ENCODE results near the gene LITAF.

GRCh38 chr16:11621920-11622651 lies 35.4 kb upstream of the LITAF start:
- no peak for TF ChIP-seq POLR2A (IDR thresholded peaks at IDR 0.05)
- TF ChIP-seq, protein P1, sequence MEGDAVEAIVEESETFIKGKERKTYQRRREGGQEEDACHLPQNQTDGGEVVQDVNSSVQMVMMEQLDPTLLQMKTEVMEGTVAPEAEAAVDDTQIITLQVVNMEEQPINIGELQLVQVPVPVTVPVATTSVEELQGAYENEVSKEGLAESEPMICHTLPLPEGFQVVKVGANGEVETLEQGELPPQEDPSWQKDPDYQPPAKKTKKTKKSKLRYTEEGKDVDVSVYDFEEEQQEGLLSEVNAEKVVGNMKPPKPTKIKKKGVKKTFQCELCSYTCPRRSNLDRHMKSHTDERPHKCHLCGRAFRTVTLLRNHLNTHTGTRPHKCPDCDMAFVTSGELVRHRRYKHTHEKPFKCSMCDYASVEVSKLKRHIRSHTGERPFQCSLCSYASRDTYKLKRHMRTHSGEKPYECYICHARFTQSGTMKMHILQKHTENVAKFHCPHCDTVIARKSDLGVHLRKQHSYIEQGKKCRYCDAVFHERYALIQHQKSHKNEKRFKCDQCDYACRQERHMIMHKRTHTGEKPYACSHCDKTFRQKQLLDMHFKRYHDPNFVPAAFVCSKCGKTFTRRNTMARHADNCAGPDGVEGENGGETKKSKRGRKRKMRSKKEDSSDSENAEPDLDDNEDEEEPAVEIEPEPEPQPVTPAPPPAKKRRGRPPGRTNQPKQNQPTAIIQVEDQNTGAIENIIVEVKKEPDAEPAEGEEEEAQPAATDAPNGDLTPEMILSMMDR (IDR thresholded peaks at IDR 0.05), result no peak
